Urinary bladder (tissue), 4 donors: Measurements from ENCODE around the gene MFSD11. TPM values are rescaled to one million over a fixed set of nuclear protein-coding genes. Genes with fewer than 3 reads are reported as not detected.
A peak's percentile ranks its signal among the peaks of the same experiment; 100 is the strongest.
"Not testable (repeated sequence)": the region's sequence is repeated elsewhere in the genome, so short reads cannot be mapped to it uniquely, and the experiment has no call there.

Experiments used
- DNase-seq: peaks from one replicate; pipeline ENCODE4 v3.0.0-alpha.2; 2015; ENCODE audit errors: extremely low spot score
- H3K27ac ChIP-seq: one replicate; pipeline ENCODE4 v1.5.1; 2013; ENCODE audit warnings: low read depth, mild to moderate bottlenecking, moderate library complexity
- H3K36me3 ChIP-seq: one replicate; pipeline ENCODE4 v1.6.1; 2013; ENCODE audit warnings: mild to moderate bottlenecking, moderate library complexity; ENCODE audit not compliant: insufficient read depth
- H3K4me1 ChIP-seq: one replicate; pipeline ENCODE4 v1.6.1; 2013; ENCODE audit warnings: mild to moderate bottlenecking, moderate library complexity; ENCODE audit not compliant: insufficient read depth
- H3K4me3 ChIP-seq: one replicate; pipeline ENCODE4 v1.5.1; 2013; ENCODE audit warnings: low read depth, low read length
- WGBS: extraction: QIAGEN DNeasy Blood & Tissue Kit; methylation state at CpG from one replicate; pipeline ENCODE4 v1.1.7; 2013; 5-methylcytosine and 5-hydroxymethylcytosine counted together
- polyA plus RNA-seq: library from polyadenylated mRNA; stranded (reverse); fragments of 200-250 nt; gene quantifications from one replicate; pipeline ENCODE4 v1.2.3, GENCODE V29; 2013
- total RNA-seq: library from RNA; depleted of rRNA; stranded (reverse); fragments of >200 nt; gene quantifications from one replicate; pipeline ENCODE4 v1.2.3, GENCODE V29; 2014
- donor health status: healthy with polysubstance abuse.
- donor health status: healthy.

Gene MFSD11
- total and polyA plus RNA-seq, 2 donors: 16.6 to 69.5 TPM

GRCh38 chr17:76714822-76715495 is 23.0 kb upstream of the MFSD11 start:
- no peaks in the 10 kb centered on the region for H3K36me3 ChIP-seq
- 23% methylated on average over 4 of the region's 4 CpGs for WGBS

DNA sequence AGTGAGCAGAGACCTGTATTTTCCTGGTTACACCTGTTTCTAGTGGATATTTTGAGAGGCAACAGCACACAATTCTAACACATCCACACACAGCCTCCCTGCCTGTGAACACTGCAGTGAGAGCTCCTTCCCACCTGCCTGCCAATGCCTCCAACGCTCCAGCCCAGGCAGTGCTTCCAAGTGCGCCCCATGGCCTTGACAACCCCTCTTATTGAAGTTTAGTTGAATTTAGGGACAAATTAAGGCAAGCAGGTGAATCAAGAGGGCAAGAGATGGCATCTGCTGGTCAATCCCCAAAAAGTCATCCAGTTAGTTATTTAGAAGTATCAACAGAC is 22.5 kb upstream of the MFSD11 start:
- no peak for DNase-seq
- Histone ChIP-seq H3K4me1 (no peaks in the 10 kb centered on the region), H3K36me3 (no peaks in the 10 kb centered on the region), H3K27ac (no peak overlapping the region), H3K4me3 (no peak overlapping the region)
- whole genome bisulfite sequencing: 87% methylated on average over 2 of the region's 2 CpGs

More at GRCh38 chr17:76714822-76715495, 23.0 kb upstream of the MFSD11 start:
- H3K4me1 ChIP-seq: no peaks in the 10 kb centered on the region
- DNase-seq: no peak
- H3K4me3 ChIP-seq: no peak overlapping the region
- H3K27ac ChIP-seq: no peak overlapping the region

DNA sequence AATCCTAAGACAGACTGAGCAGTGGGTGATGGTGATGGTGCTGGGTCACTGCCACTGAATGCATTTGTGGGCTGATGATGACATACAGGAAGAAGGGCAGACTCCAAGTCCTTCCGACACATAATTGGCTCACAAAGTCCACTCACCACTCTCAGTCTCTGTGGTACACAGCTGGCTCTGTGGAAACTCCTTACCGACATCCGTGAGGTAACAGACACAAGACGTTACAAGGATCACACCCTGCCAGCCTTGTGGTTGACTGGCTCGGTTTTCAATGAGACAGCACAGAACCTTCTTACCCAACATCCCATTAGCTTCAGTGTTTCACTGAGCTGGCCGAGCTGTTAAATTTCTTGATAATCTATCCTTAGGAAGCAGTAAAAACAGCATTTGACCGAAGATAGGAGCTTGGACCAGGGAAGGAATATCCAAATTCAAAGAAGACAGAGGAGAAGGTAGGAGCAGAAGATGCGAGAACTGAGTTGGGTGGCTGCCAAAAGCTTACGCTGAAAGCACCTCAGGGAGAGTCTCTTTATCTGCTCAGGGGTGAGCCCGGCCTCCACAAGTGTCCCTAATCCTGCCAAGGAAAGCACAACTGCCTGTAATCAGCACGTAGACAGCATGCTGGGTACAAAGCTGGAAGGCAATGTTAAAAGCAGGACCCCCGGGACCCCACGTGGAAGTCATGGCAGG is 21.6 kb upstream of the MFSD11 start:
- Histone ChIP-seq H3K4me1 (no peaks in the 10 kb centered on the region), H3K4me3 (no peak overlapping the region), H3K27ac (no peak overlapping the region), H3K36me3 (no peaks in the 10 kb centered on the region)
- no peak for DNase-seq
- WGBS: 63% methylated on average over 13 of the region's 13 CpGs

- H3K4me1 ChIP-seq: no peaks in the 10 kb centered on the region
- no peak for DNase-seq
- peaks cover under 1% of the 10 kb centered on the region for H3K36me3 ChIP-seq
- no peak overlapping the region for H3K27ac ChIP-seq
- WGBS: 86% methylated on average over 6 of the region's 6 CpGs
- no peak overlapping the region for H3K4me3 ChIP-seq
Measured at GRCh38 chr17:76716839-76717215, 21.1 kb upstream of the MFSD11 start.

DNA sequence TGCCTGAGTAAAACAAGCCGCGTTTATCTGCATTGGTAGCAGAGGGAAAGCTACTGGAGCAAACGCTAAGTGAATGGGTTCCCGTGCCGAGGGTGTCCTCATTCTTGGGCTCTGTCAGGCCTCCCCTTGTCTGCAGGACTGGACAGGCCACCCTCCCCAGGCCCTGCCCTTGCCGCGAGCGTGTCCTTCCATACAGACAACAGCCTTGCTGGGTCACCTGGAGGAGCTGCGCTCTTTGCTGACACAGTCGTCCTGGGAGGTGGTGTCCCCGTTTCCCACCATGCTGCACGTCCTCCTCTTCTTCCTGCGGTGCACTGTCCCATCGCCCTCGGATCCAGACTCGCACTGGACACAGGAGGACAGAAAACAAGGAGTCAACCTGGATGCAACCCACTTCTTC is 19.4 kb upstream of the MFSD11 start:
- Histone ChIP-seq H3K4me3 (no peak overlapping the region), H3K36me3 (peaks cover 3% of the 10 kb centered on the region), H3K27ac (no peak overlapping the region), H3K4me1 (peaks cover 2% of the 10 kb centered on the region)
- no peak for DNase-seq
- 92% methylated on average over 16 of the region's 16 CpGs for WGBS

- Histone ChIP-seq H3K4me3 (no peak overlapping the region), H3K4me1 (peaks cover 2% of the 10 kb centered on the region), H3K27ac (no peak overlapping the region), H3K36me3 (peaks cover 3% of the 10 kb centered on the region)
- WGBS: 93% methylated on average over 9 of the region's 9 CpGs
- DNase-seq: no peak
Measured at GRCh38 chr17:76720211-76720610, 17.7 kb upstream of the MFSD11 start.

- H3K4me3 ChIP-seq: no peak overlapping the region
- H3K4me1 ChIP-seq: peaks cover 2% of the 10 kb centered on the region
- H3K36me3 ChIP-seq: peaks cover 3% of the 10 kb centered on the region
- no peak overlapping the region for H3K27ac ChIP-seq
- no peak for DNase-seq
- 88% methylated on average over 9 of the region's 9 CpGs for WGBS
Measured at GRCh38 chr17:76720941-76721340, 17.0 kb upstream of the MFSD11 start.

DNA sequence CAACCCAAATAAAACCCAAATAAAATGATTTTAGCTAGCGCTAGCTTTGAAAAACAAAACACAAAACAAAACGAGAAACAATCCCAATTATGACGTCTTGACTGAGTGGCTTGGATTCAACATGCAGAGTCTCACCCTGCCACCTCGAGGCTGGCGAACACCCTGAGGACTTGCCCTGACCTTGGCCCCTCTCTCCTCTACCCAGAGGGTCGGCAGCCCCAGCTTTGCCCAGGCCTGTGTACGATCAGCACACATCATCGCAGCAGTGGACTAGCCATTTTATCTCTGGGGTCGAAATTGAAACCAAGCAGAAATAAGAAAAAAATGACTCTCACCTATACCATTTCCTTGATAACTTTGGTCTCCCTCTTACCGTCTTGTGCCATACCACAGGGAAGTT is 16.5 kb upstream of the MFSD11 start:
- peaks cover 3% of the 10 kb centered on the region for H3K36me3 ChIP-seq
- no peak overlapping the region for H3K4me3 ChIP-seq

DNA sequence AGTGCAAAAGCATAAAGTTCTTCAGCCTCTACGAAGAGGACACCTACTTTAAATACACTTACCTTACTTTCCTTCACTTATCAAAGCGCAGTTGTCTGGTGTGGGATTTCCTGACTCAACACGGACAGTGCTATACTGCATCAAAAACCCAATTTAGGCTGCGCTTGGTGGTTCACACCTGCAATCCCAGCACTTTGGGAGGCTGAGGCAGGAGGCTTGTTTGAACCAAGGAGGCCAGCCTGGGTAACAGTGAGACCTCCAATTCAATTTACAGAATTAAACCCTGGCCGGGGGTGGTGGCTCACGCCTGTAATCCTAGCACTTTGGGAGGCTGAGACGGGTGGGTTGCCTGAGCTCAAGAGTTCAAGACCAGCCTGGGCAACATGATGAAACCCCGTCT is 15.6 kb upstream of the MFSD11 start:
- H3K4me1 ChIP-seq: peaks cover 2% of the 10 kb centered on the region
- 92% methylated on average over 8 of the region's 8 CpGs for WGBS
- H3K36me3 ChIP-seq: peaks cover 3% of the 10 kb centered on the region
- no peak overlapping the region for H3K4me3 ChIP-seq
- DNase-seq: no peak
- no peak overlapping the region for H3K27ac ChIP-seq

More for the DNA sequence above, 16.5 kb upstream of the MFSD11 start:
- Histone ChIP-seq H3K27ac (no peak overlapping the region), H3K4me1 (peaks cover 2% of the 10 kb centered on the region)
- no peak for DNase-seq
- WGBS: 89% methylated on average over 10 of the region's 10 CpGs

GRCh38 chr17:76722977-76723376 is 14.9 kb upstream of the MFSD11 start:
- not testable (repeated sequence) for H3K4me1 ChIP-seq, DNase-seq, H3K36me3 ChIP-seq, H3K27ac ChIP-seq, H3K4me3 ChIP-seq
- 95% methylated on average over 8 of the region's 8 CpGs for WGBS

GRCh38 chr17:76723812-76724211 is 14.1 kb upstream of the MFSD11 start:
- H3K4me3 ChIP-seq: no peak overlapping the region
- no peak for DNase-seq
- peaks cover 2% of the 10 kb centered on the region for H3K4me1 ChIP-seq
- H3K27ac ChIP-seq: no peak overlapping the region
- WGBS: 96% methylated on average over 9 of the region's 9 CpGs
- H3K36me3 ChIP-seq: peaks cover 3% of the 10 kb centered on the region

GRCh38 chr17:76725580-76726230 is 12.2 kb upstream of the MFSD11 start:
- Histone ChIP-seq H3K4me3 (peak overlapping the region; percentile 89), H3K27ac (peak overlapping the region; percentile 96), H3K36me3 (peaks cover 3% of the 10 kb centered on the region), H3K4me1 (peaks cover 2% of the 10 kb centered on the region)
- 3% methylated on average over 38 of the region's 38 CpGs for whole genome bisulfite sequencing
- DNase-seq: no peak

DNA sequence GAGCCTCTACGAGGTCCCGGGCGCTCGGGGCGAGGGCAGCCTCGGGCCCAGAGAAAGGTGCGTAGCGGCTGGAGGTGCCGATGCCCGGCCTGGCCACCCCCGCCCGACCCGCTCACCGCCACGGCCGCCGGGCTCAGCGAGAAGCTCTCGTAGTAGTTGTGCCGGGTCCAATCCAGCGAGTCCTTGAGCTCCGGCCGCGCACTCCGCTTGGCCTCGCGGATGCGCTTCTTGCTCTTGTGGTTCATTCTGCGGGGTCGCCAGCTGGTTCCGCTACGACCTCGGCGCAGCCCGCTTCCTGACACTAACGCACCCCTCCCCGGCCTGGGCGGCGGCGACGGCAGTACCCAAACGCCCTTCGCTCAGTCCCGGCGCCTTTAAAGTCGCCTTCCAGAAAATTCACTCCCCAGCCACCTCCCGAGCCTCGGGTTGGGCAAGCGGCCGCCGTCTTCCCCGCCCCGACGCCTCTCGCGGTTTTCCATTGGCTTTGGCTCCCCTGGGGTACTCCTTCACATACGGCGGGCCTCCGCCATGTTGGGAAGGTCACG is 11.6 kb upstream of the MFSD11 start, which contains the start of gene JMJD6:
TSS of gene JMJD6 (minus strand) at position 376 of the 545 bp plus-strand sequence. CDS start at position 245, 131 bp downstream.
- peaks cover 2% of the 10 kb centered on the region for H3K4me1 ChIP-seq
- H3K36me3 ChIP-seq: peaks cover 3% of the 10 kb centered on the region
- WGBS: under 1% methylated on average over 60 of the region's 60 CpGs
- peak within 1 kb of the TSS; percentile 100 for H3K27ac ChIP-seq
- peak; percentile 88 for DNase-seq
- peak within 1 kb of the TSS; percentile 89 for H3K4me3 ChIP-seq
